Measurements from ENCODE around the gene ACVR2A. TPM values are rescaled to one million over a fixed set of nuclear protein-coding genes. Genes with fewer than 3 reads are reported as not detected.

ACVR2A gene
- total and polyA plus RNA-seq, 9 of the 15 experiments (the other 6 are each of a cell fraction or from before 2014, with no cell fraction given), result 1.2 to 3.9 (median 2.4) TPM

- WGBS (ENCODE audit: insufficient coverage, low coverage, missing lambda C conversion rate), result 47% methylated on average over 18 of the region's 18 CpGs
- Histone ChIP-seq H3K36me3 (ENCODE audit: control insufficient read depth, insufficient read depth, low read length) (no peaks in the 10 kb centered on the region), H3K9me3 (replicated peaks; ENCODE audit: control insufficient read depth, insufficient read depth, low read depth, low read length) (no peaks in the 10 kb centered on the region), H3K79me2 (ENCODE audit: control insufficient read depth, insufficient read depth, low read length) (no peaks in the 10 kb centered on the region), H3K4me1 (replicated peaks in 1 of 2; ENCODE audit: control insufficient read depth in 2 of 2, insufficient read depth in 2 of 2, low read length in 2 of 2) (peaks cover 5 to 19% of the 10 kb centered on the region in 2 experiments; a peak in 4 of 5 replicates), H3K9me1 (ENCODE audit: control insufficient read depth, insufficient read depth, low read length) (no peaks in the 10 kb centered on the region), H3K9ac (ENCODE audit: insufficient read depth in 1 of 2, low read depth in 2 of 2, low read length in 2 of 2) (peak overlapping the region; percentile 69 to 91), H3K4me3 (peak overlapping the region; percentile 69), H3K27me3 (ENCODE audit: control insufficient read depth in 2 of 2, insufficient read depth in 2 of 2, low read length in 2 of 2) (no peaks in the 10 kb centered on the region), H4K20me1 (replicated peaks; ENCODE audit: control insufficient read depth, insufficient read depth, low read length) (no peaks in the 10 kb centered on the region), H3K4me2 (ENCODE audit: insufficient read depth, low read length) (peak overlapping the region; percentile 71), H2AFZ (ENCODE audit: low read depth, low read length) (peak overlapping the region; percentile 93), H3K27ac (ENCODE audit: extremely low read depth, low read depth, low read length) (peak overlapping the region; percentile 72; the same call in 2 of the 3 replicates)
- ChIA-PET POLR2A (interaction anchor here (1.1 kb wide), 1 partner anchor 14 kb away, joined by 3 read pairs; no protein-coding TSS in a partner anchor), CTCF (ENCODE audit: low intra/inter-chr PET ratio) (no interaction called here)
- TF ChIP-seq MLLT1 (IDR thresholded peaks at IDR 0.05) (peak in 1 of 2 experiments; percentile 68; a peak in 1 of 4 replicates), SNRNP70 (optimal IDR thresholded peaks at IDR 0.05; ENCODE audit: low read depth, low read length) (no peak), MECOM (CRISPR knock-in tag; IDR thresholded peaks at IDR 0.05) (no peak), CHD1 (IDR thresholded peaks at IDR 0.05; ENCODE audit: low read length) (peak; percentile 47), NFATC3 (IDR thresholded peaks at IDR 0.05) (0 out of 2 replicates have a peak, but pooled peaks have one; percentile 78)
- no TSS peak for BruUV-seq (replicated peaks)
- in situ Hi-C loops (cut with MboI), result no loop called here
- no peak for FAIRE-seq
- no peak for ATAC-seq
- intact Hi-C loops (cut with micrococcal nuclease), result loop anchor here (5.0 kb wide), 1 partner anchor 179 kb away; the partner anchor contains the start of genes MBD5 and ORC4
- no peak for DNase-seq (ENCODE audit: extremely low read depth in 1 of 4, low spot score in 3 of 4)
Measured at GRCh38 chr2:147843391-147843863, 1.4 kb upstream of the ACVR2A start.
